ACC112 (cell line): ENCODE measurements around the gene SEH1L.

Experiments used
- H2AFZ ChIP-seq: fragments of 200-600 bp; sonication (generic); one replicate; pipeline ENCODE4 v1.6.0; 2017; ENCODE audit warnings: antibody characterized with exemption, low read length; ENCODE audit not compliant: unreplicated experiment
- H3K27ac ChIP-seq: fragments of 200-600 bp; sonication (generic); 2 replicates; pipeline ENCODE4 v1.5.1; 2014; ENCODE audit warnings: low read depth, mild to moderate bottlenecking, antibody characterized with exemption, low read length, moderate library complexity
- H3K27me3 ChIP-seq: fragments of 200-600 bp; sonication (generic); 2 replicates; pipeline ENCODE4 v1.6.1; 2014; ENCODE audit warnings: mild to moderate bottlenecking, antibody characterized with exemption, low read length, moderate library complexity, mixed read lengths; ENCODE audit not compliant: insufficient read depth
- H3K36me3 ChIP-seq: fragments of 200-600 bp; sonication (generic); 2 replicates; pipeline ENCODE4 v1.6.1; 2016; ENCODE audit warnings: mild to moderate bottlenecking, antibody characterized with exemption, low read length, moderate library complexity, mixed read lengths; ENCODE audit not compliant: insufficient read depth
- H3K4me1 ChIP-seq: fragments of 200-600 bp; sonication (generic); one replicate; pipeline ENCODE4 v1.6.1; 2016; ENCODE audit warnings: low read length, mixed read lengths; ENCODE audit not compliant: insufficient read depth, unreplicated experiment, control insufficient read depth
- H3K4me3 ChIP-seq: fragments of 200-600 bp; sonication (generic); 2 replicates; pipeline ENCODE4 v1.5.1; 2014; ENCODE audit warnings: mild to moderate bottlenecking, low read depth, low read length
- H3K79me2 ChIP-seq: fragments of 200-600 bp; sonication (generic); one replicate; pipeline ENCODE4 v1.6.0; 2016; ENCODE audit warnings: low read length; ENCODE audit not compliant: control insufficient read depth, unreplicated experiment, insufficient read depth

The SEH1L gene

DNA sequence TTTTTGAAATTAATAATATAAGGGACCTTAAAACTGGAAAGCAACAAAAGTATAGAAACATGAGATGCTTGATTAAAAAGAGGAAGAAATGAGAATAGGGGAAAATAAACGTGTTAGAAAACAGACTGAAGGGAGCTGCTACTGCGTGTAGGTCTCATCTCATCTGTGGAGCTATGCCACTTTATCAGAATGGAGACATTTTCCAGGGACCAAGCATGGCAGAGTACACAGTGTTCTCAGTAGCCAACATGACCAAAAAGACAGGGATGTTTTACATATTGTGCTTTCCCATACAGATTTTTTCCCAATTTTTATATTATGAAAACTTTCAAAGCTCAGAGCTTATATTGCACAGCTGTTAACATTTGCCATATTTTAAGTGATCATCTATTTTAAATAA is 66.4 kb downstream of the SEH1L start:
- no peak overlapping the region for H2AFZ ChIP-seq
- no peaks in the 10 kb centered on the region for H3K27me3 ChIP-seq
- H3K4me3 ChIP-seq, result no peak overlapping the region
- H3K27ac ChIP-seq, result no peak overlapping the region
- peaks cover 20% of the 10 kb centered on the region for H3K36me3 ChIP-seq
- peaks cover 7% of the 10 kb centered on the region for H3K4me1 ChIP-seq
- no peaks in the 10 kb centered on the region for H3K79me2 ChIP-seq

DNA sequence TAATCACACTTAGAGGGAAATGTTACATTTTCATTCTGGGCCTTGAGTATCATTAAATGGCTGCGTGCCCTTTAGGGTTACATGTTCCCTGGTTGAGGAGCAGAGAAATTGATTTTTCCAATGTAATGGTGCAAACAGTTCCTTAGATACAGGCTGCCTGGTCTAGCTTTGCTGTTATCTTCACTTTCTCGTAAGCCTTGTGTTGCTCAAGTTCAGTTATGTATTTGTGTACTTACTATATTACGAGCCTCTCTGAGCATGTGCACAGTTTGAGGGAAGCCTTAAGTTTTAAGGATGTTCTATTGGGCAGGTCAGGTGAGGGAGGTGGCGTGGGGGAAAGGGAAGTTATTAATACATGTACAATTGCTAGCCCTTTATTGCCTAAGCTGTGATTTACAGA is 67.0 kb downstream of the SEH1L start:
- H3K4me1 ChIP-seq, result peaks cover 8% of the 10 kb centered on the region
- H3K27me3 ChIP-seq, result no peaks in the 10 kb centered on the region
- H3K4me3 ChIP-seq, result no peak overlapping the region
- H3K27ac ChIP-seq, result no peak overlapping the region
- no peak overlapping the region for H2AFZ ChIP-seq
- no peaks in the 10 kb centered on the region for H3K79me2 ChIP-seq
- peaks cover 20% of the 10 kb centered on the region for H3K36me3 ChIP-seq

DNA sequence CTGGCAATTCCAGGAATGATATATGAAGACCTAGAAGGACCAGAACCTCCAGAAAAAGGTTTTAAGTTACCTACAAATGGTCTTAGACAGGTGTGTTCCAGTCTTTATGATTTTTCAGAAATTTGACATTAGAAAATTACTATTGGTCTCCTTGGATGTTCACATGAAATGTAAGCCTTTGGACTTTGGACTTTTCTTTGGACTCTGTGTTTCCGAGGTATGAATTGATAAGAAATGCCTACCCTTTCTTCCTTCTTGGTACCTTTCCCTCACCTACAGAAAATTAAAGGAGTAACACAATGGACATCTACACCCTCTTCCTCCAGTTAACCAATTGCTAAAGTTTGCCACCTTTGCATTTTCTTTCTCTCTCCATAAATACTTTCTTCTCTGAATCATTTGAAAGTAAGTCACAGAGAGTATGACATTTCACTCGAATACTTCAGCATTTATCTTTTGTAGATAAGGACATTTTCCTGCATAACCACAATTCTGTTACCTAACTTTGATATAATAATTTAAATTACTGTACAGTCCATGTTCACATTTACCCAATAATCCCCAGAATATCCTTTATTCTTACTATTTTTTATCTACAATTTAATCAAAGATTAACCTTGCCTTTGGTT is 69.5 kb downstream of the SEH1L start:
- Histone ChIP-seq H3K27ac (no peak overlapping the region), H3K4me1 (peaks cover 8% of the 10 kb centered on the region), H2AFZ (no peak overlapping the region), H3K27me3 (no peaks in the 10 kb centered on the region), H3K36me3 (peaks cover 38% of the 10 kb centered on the region), H3K79me2 (peaks cover 8% of the 10 kb centered on the region), H3K4me3 (no peak overlapping the region)

DNA sequence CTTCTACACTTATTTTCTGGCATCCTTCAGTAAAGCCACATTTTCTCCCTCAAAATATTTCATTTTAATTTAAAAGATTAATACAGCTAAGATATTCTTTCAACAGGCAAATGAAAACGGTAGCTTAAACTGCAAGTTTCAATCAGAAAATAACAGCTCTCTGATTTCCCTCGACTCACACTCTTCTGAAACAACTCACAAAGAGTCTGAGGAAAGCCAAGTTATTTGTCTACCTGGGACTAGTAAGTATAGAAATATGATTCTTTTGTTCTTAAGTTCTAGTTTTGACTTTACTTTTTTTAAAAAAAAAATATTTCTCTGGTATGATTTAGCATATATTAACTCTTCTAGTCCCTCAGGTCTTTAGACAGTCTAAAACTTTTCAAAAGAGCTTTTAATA is 70.6 kb downstream of the SEH1L start:
- H3K27ac ChIP-seq, result 0 out of 2 replicates have a peak overlapping the region, but pooled peaks have one; percentile 40

DNA sequence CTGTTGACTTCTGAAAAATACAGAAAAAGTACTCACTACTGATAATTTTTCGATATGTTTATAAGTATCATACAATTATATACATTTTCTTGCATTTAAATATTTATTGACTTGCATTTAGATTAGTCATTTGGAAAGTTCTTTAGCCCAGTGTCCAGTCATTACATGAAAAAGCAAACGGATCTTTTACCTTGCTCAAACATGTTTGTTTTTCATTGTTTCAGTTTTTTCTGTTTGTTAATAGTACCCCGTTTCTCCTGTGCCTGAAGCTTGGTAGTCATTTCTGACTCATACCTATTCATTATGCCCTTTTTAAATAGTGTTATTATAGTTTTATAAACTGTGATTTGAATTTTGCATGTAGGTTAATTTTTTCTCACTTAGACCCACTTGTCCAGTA is 71.5 kb downstream of the SEH1L start:
- Histone ChIP-seq H3K27me3 (no peaks in the 10 kb centered on the region), H2AFZ (no peak overlapping the region), H3K4me1 (peaks cover 8% of the 10 kb centered on the region), H3K27ac (peak overlapping the region; percentile 40), H3K79me2 (peaks cover 8% of the 10 kb centered on the region), H3K4me3 (no peak overlapping the region), H3K36me3 (peaks cover 54% of the 10 kb centered on the region)

More for the DNA sequence above, 70.6 kb downstream of the SEH1L start:
- no peak overlapping the region for H2AFZ ChIP-seq
- H3K27me3 ChIP-seq, result no peaks in the 10 kb centered on the region
- peaks cover 8% of the 10 kb centered on the region for H3K4me1 ChIP-seq
- peaks cover 8% of the 10 kb centered on the region for H3K79me2 ChIP-seq
- H3K36me3 ChIP-seq, result peaks cover 46% of the 10 kb centered on the region
- no peak overlapping the region for H3K4me3 ChIP-seq

DNA sequence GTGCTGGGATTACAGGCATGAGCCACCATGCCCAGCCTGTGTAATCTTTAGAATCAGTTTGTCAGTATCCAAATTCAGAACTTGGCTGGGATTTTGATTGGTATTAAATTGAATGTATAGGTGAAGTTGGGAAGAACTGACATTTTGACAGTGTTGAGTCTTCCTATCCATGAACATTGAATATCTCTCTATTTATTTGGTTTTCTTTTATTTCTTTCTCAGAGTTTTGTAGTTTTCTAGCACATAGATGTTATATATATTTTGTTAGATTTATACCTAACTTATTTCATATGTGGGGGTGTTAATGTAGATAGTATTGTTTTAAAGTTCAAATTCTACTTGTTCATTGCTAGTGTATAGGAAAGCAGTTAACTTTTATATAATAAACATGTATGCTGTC is 74.8 kb downstream of the SEH1L start:
- Histone ChIP-seq H3K4me1 (peaks cover 14% of the 10 kb centered on the region), H2AFZ (no peak overlapping the region), H3K27me3 (no peaks in the 10 kb centered on the region), H3K27ac (no peak overlapping the region), H3K79me2 (peaks cover 11% of the 10 kb centered on the region), H3K4me3 (no peak overlapping the region), H3K36me3 (peaks cover 45% of the 10 kb centered on the region)

DNA sequence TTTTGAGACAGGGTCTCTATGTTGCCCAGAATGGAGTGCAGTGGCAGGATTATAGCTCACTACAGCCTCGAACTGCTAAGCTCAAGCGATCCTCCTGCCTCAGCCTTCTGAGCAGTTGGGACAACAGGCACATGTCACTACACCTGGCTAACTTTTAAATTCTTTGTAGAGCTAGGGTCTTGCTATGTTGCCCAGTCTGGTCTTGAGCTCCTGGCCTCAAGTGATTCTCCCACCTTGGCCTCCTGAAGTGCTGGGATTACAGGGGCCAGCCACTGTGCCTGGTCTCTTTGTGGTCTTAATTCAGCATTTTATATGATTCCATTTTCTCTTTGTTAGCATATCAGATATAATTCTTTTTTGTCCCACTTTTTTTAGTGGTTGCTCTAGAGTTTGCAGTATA is 77.4 kb downstream of the SEH1L start:
- H3K27ac ChIP-seq, result no peak overlapping the region
- peaks cover 6% of the 10 kb centered on the region for H3K4me1 ChIP-seq
- no peaks in the 10 kb centered on the region for H3K27me3 ChIP-seq
- H3K36me3 ChIP-seq, result peaks cover 55% of the 10 kb centered on the region
- H2AFZ ChIP-seq, result no peak overlapping the region
- H3K79me2 ChIP-seq, result peaks cover 13% of the 10 kb centered on the region
- H3K4me3 ChIP-seq, result no peak overlapping the region

DNA sequence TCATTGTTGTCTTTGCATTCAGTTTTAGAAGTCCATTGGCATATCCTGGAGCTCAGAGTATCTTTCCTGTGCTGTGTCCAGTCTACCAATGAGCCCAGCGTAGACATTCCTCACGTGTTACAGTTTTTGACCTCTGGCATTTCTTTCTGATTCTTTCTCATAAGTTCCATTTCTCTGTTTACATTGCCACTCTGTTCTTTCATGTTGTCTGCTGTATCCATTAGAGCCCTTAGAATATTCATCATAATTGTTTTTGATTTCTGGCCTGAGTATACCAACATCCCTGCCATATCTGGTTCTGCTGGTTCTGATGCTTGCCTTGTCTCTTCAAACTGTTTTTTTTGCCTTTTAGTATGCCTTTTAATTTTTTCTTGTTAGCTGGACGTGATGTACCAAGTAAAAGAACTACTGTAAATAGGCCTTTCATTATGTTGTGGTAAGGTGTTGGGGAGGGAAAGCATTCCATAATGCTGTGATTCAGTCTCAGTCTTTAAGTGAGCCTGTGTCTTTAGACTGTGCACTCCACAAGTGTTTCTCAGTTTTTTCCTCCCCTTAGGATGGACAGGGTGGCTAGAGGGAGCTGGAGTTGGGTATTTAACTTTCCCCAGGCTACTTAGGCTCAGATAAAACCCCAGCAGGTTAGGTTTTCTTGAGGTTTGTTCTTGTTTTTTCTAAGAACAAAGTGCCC is 78.9 kb downstream of the SEH1L start:
- H3K27ac ChIP-seq, result peak overlapping the region; percentile 19; the same call in 1 of the 2 replicates
- peaks cover 48% of the 10 kb centered on the region for H3K36me3 ChIP-seq
- peaks cover 6% of the 10 kb centered on the region for H3K4me1 ChIP-seq
- peaks cover 10% of the 10 kb centered on the region for H3K79me2 ChIP-seq
- no peaks in the 10 kb centered on the region for H3K27me3 ChIP-seq
- no peak overlapping the region for H2AFZ ChIP-seq
- no peak overlapping the region for H3K4me3 ChIP-seq

DNA sequence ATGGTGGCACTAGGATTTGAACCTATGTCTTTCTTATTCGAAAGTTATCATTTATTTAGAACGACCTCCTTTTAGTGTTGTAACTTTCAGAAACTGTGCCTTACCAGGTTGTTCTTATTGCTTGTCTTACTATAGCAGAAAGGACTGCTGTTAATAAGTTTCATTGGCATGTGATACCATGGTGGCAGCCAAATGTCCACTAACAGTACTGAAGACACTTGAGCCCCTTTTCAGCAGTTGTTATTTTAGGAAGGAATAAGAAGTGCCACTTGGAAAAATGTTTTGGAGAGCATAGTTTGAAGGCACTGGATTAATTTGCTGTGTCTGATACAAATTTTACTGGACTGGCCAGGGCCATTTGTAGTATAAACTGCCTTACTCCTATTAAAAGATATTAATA is 81.1 kb downstream of the SEH1L start:
- no peak overlapping the region for H3K4me3 ChIP-seq
- peaks cover 13% of the 10 kb centered on the region for H3K79me2 ChIP-seq
- peaks cover 6% of the 10 kb centered on the region for H3K4me1 ChIP-seq
- H2AFZ ChIP-seq, result no peak overlapping the region
- no peaks in the 10 kb centered on the region for H3K27me3 ChIP-seq
- H3K36me3 ChIP-seq, result peaks cover 29% of the 10 kb centered on the region
- no peak overlapping the region for H3K27ac ChIP-seq

DNA sequence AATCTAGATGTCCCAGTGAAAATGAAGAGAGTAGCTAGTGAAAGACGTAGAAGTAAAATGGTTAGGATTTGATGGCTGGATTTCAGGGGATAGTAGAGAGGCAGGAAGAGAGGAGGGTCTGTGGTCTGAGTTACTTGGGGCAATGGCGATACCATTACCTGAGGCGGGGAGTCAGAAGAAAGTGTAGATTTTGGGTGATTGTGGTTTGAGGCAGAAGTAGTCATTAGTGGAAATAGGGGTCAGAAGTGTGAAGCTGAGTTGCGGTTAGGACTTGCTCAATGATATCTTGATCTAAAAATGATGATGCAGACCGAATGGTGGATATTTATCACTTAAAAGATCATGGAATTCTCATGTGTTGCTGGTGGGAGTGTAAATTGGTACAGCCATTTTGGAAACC is 84.4 kb downstream of the SEH1L start:
- H3K27me3 ChIP-seq, result no peaks in the 10 kb centered on the region
- H3K4me1 ChIP-seq, result no peaks in the 10 kb centered on the region
- H3K36me3 ChIP-seq, result peaks cover 25% of the 10 kb centered on the region
- no peak overlapping the region for H3K27ac ChIP-seq
- H3K4me3 ChIP-seq, result no peak overlapping the region
- no peak overlapping the region for H2AFZ ChIP-seq
- peaks cover 13% of the 10 kb centered on the region for H3K79me2 ChIP-seq

DNA sequence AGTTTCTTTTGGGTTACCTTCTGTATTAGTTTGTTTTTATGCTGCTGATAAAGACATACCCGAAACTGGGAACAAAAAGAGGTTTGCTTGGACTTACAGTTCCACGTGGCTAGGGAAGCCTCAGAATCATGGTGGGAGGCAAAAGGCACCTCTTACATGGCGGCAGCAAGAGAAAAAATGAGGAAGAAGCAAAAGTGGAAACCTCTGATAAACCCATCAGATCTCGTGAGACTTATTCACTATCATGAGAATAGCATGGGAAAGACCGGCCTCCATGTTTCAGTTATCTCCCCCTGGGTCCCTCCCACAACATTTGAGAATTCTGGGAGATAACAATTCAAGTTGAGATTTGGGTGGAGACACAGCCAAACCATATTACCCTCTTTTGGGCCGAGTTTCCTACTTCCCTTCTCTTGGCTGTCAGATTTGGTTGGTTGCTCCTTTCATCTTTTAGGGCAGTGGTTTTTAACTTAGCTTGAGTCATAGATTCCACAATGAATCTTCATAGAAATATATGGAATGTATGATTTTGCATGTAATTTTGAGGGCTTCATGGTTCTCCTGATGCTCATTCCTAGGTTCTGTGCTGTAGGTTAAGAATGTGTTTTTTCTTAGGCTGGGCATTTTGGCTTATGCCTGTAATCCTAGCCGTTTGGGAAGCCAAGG is 87.6 kb downstream of the SEH1L start:
- Histone ChIP-seq H3K79me2 (peaks cover 8% of the 10 kb centered on the region), H3K4me1 (no peaks in the 10 kb centered on the region), H3K27ac (no peak overlapping the region), H2AFZ (no peak overlapping the region), H3K27me3 (no peaks in the 10 kb centered on the region), H3K36me3 (peaks cover 18% of the 10 kb centered on the region), H3K4me3 (no peak overlapping the region)
